ENCODE data around the gene C17orf114.
"Not testable (repeated sequence)": the region's sequence is repeated elsewhere in the genome, so short reads cannot be mapped to it uniquely, and the experiment has no call there.

Gene C17orf114

DNA sequence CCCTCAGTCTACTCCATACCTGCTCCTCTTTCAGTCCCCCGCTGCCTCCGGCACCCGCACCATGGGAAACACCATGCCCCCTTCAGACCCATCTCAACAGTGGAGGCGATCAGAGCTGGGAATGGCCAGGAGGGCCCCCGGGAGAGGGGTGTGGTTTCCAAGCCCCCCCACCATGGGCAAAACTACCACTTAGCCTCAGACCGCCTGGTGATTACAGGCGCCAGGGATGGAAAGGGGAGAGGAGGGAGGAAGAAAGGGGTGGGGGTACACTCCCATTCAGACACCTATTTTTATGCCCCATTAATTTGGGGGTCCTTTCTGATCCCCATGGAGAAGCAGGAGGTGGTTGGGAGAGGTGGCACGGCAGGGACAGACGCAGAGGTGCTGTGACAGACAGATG, at the start of gene C17orf114:
Gene C17orf114, minus strand, starts transcription at position 101 of the 400 bp plus-strand sequence.
- no peak for DNase-seq

DNA sequence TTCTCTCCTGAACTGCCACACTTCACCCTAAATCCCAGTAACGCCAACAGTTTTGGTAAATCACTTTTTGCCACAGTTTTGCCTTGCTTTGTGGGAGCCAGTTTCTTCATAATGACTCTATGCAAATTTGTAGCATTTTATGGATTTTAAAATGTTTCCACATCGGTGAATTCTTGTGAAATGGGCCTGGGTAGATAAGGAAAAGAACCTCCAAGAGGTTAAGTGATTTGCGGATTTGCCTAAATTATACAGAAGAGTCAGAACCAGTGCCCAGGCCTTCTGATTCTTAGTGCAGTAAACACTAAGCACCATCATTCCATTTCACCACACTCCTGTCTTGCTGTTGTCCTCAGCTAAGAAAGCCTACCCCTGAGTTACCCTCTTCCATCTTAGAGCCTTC, 49.0 kb upstream of the C17orf114 start:
- no peak for DNase-seq

DNA sequence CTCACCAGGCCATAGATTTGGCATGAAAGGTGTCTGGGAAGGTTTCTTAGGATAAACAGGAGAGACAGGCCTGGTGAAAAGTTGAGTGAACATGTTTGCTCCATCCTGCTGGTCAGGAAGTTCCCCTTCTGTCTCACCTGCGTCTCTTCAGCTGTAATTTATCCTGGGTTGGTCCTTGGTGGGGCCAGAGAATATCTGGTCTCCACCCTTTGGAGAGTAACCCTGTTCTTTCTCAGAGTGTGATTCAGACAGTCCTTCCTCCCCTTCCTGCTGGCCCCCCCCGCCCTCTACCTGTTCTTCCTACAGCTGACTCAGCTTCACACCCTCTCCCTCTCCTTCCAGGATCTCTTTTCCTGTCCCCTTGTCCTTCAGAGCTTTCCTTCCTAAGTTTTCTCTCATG, 48.1 kb upstream of the C17orf114 start:
- DNase-seq = no peak

DNA sequence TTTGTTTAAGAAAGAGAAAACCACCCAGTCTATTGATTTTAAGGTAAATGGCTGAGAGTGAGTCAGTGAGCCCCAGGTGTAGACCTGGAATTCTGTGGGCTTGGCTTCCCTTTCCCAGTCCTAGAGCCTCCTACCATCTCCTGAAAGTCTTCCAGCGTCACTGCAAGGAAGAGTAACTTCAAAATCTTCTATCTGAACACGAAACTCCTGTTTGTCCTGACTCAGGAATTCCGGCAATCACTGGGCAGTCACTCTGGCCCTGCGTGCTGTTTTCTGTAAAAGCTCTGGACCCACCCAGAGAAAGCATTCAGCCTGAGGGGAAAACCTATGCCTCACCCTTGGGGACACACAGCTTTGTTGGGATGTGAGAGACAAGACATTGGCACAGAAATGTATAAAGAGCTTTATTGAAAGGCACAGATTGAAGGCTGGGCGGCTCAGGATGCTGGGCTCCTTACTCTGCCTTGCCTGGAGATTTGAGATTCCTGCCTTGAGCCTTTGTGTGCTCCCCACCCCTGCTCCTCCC, 46.9 kb upstream of the C17orf114 start:
- DNase-seq = no peak

DNA sequence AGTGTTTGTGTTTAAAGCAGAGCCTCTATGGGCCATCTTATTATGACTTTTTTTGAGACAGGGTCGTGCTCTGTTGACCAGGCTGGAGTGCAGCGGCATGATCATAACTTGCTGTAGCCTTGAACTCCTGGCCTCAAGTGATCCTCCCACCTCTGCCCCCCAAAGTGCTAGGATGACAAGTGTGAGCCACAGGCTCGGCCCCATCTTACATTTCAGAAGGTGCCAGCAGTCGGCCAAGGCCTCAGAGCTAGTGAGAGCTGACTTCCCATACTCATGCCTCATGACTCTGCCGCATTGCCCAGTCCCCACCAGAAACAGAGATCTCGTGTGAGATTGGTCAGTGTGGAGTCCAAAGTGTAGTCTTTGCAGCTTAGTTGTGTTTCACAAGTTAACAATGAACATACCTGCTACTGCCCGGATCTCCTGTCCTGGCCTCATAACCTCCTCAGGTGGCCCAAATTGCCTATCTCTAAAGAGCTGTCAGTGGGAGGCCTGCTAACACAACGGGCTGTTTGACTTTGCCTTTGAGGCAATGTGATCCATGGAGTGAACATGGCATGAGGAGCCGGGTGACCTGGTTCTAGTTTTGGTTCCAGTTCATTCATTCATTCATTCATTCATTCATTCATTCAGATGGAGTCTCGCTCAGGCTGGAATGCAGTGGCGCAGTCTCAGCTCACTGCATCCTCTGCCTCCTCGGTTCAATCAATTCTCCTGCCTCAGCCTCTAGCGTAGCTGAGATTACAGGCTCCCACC, 44.7 kb upstream of the C17orf114 start:
- no peak for DNase-seq

DNA sequence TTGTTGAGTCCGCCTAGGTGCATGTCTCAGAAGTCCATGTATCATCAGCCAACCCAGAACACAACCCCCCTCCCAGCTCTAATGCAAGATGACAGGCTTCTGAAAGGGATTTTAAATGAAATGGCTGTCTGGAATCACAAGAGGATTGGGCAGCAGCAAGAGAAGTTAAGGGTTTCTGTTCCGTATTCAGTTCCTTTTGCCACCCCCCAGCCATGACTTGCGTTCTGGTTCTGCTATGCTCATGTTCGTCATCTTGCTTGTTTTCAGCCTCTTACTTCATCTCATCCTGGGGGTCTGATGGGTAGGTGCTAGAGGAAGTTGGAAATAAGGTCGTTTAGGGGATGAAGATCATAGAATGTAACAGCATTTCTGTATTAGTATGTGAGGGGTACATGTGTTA, 43.0 kb upstream of the C17orf114 start:
- DNase-seq = no peak

DNA sequence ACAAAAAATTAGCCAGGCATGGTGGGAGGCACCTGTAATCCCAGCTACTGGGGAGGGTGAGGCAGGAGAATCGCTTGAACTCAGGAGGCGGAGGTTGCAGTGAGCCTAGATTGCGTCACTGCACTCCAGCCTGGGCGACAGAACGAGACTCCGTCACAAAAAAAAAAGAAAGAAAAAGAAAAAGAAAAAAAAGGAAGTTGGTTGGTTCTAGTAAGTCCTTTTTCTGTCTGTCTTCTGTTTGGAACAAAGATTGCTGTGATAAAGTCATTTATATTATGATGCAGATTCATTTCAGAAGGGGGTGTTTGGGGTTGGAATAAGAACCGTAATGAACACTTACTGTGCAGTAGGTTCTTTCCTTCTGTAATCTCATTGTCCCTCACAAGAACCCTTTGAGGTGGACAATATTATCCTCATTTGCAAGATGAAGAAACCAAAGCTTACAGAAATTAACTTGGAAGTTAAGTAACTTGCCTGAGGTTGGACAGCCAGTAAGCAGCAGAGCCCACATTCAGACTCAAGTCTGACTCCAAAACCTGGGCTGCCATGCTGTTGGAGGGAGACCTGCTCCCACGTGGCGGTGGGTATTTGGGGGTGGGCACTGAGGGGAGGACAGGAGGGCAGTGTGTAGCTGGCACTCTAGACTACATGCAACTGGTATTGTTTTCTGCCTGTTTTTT, 41.3 kb upstream of the C17orf114 start:
- DNase-seq = no peak

DNA sequence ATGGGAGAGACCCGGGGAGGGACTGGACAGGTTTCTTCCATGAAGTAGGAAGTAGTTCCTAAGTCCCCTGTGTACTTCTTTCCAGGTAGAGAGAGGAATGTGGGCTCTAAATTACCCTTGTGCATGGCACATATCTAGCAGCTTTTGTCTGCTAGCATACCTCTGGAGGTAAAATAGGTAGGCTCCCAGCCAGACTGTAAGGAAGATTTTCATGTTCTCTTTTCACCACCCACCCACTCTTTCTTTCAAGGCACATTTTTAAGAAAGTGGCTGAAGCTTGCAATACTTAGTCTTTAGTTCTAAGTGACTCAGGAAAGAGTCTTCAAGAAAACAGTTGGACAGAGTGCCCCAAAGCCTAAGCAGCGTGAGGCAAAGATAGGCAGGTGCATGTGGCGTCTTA, 40.2 kb upstream of the C17orf114 start:
- no peak for DNase-seq

DNA sequence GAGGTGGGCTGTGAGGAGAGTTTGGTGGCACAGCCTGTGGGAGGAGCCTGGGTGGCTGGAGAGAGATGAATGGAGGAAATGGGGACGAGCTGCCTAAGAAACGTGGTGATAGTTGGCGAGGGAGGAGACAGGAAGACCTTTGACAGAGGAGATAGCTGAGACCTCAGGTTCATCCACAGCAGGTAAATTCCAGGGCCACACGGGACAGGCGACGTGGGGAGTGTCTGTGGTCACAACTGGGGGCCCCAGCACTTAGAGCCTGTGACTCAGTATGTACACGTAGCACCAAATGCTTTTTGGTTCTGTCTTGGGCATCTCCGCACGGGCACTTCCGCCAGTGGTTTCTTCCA, 38.7 kb upstream of the C17orf114 start:
- no peak for DNase-seq

DNA sequence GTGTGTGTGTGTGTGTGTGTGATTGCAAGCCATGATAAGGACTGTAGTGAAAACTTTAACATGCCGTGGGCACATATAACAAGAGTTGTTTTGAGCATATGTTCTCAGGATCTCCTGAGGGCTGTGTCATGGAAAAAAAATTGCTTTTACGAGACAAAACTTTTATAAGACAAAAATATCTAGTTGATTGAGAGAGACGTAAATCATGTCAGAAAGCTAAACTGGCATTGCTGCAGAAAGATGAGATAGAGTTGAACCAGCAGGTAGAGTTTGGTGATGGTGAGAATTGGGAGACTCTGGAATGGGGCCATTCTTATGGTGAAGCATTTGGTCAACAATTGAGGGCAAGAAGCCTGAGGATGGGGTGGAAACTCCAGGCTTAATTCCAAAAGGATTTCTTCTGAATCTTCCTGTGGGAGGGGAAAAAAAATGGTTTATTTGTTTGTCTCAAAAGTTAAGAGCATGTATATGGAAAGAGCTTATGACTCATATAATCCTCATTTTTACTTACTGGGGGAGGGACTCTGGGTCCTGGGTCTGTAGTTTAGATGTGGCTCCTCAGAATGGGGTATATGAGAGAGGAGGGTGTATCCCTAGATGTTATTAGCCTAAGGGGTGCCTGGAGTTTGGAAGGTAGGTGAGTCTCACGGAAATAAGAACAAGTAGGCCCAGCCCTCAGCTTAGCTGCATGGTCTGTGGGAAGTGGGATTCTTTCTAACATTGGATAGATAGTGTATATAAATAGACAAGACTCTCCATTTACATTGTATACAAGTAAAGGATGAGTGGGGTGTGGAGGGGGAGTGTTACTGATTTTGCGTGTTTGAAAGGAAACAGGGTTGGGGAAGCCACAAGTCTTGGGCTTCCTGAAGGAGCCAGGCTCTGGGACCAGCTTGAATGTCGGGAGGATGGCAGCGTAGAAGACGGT, 38.1 kb upstream of the C17orf114 start:
- DNase-seq = no peak

DNA sequence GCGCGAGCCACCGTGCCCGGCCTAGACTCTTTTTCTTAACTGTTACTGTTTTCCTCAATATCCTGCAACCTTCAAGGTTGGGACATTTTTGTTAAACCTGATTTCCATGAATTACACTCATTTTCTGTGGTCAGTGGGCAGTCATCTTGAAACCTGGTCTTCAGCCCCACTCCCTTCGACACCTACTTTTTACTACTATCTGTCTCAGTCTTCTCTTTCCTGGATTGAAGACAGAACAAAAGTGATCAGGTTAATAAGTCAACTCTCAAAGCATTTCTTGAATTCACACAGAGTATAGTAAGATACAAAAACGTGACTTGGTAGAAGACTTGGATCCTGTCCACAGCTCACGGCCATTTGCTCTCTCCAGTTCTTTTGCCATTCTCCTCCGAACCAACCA, 37.1 kb upstream of the C17orf114 start:
- no peak for DNase-seq

DNA sequence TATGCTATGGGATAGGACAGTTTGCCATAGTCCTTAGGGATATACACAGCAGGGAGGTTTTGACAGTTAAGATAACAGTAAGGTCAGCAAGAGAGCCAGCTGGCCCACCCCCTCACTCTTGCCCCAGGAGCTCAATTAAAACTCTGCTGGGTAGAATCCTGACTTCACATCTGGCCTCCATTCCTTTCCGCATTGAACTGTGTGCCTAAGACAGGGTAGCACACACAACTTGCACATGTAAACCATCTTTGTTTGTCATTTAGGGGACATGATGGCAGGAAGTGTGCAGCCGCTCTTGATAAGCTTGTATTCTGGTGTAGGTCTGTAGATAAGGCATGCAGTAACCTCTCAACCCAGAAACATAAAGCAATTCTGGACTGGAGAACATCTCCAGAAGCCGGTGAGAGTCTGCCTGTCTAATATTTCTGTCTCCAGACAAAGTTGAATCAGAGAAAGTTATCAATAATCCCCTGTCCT, 36.2 kb upstream of the C17orf114 start:
- DNase-seq = no peak

DNA sequence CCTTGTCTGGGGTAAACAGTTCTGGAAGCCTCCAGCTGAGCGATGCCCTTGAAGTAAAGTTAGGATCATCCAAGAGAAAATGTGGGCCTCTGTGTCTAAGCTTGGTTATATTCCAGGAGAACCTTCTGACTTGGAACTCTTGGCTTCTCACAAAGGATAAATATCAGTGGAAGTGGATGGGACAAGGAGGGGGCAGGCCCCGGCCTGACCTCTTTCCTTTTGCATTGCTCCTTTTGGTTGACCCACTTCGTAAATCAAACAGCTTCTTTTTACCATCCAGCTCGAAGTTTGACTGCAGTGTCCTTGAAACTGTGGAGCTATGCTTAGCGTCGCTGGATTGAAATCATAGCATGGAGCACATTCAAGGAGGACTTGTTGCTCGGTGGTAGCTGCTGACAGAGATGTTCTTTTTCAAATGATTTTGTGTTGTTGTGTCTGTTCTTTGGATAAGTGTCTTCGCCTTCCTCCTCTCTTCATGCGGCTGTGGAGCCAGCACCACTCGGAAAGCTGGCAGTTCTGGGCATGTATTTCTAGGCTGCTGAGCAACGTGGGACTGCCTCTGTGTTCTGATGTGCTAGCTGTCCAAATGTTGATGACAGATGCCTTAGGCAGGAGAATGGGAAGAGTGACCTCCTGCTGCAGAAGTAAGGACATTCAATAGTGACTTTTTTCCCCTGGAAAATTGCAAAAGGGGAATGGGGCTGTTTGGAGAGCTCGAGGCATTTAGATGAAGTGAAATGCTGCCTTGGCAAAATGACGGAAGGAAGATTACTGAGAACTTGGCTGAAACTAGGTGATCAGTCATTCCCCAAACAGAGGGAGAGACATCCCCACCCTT, 35.6 kb upstream of the C17orf114 start:
- no peak for DNase-seq

DNA sequence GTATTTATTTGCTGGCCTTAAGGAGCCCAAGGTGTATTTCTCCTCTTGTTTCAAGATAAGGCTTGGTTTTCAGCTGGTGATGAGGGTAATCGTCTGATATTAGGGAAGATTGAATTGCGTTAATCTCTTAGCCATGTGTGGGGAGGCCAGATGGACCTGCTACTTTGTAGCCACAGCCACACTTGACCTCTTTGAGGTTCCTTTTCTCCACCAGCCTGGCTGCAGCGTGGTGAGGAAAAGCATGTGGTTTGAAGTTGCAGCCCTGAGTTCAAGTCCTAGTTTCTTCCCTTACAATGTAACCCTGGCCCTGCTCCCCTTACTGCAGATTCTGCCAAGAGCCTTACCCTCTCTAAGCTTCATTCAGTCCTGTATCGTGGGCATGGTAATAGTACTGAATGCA, 34.1 kb upstream of the C17orf114 start:
- DNase-seq = no peak

DNA sequence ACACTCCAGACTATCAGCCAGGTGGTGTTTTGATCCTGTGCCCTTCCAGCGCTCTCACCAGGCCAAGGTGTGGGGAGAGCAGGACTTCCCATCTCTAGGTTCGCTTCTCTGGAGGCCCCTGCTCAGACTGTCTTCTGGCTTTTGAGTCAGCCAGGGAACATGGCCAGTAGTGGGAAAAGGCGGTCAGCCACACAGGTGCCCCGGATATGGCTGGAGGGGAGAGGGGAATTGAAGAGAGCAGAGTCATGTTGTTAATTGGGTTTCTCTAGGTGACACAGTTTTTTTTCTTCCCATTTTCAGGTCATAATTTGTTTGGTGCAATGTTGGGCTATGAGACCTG, 32.5 kb upstream of the C17orf114 start:
- no peak for DNase-seq

DNA sequence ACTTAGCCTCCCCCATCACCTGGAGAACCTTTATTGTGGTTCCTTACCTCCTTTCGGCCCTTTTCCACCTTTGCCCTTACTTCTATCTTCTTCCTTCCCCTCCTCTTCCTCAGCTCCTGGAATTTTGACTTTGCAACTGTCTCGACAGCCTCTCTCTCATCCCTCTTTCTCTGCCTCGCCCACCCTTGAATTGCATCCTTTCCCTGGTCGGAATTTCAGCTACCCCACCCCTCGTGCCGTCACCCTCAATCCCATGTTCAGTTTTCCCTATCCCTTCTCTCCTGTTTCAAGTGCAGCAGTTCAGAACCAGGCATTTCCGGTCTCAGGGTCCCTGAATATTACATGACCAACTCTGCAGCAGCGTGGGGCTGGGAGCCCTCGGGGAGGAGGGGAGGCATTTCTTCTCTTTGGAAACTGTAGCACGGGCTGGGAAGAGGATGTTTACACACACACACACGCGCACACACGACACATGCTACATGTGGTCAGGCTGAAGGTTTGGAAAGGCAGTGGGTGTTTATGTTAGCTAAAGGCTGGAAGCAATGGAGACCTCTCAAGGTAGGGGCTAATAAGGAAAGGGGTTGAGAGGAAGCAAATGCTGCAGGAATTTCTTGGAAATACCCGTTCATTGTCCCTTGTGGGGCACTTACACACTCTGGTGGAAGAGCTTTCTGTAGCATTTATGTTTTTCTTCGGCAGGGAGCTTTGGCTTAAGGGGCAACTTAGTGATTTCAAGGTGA, 32.0 kb upstream of the C17orf114 start:
- no peak for DNase-seq

DNA sequence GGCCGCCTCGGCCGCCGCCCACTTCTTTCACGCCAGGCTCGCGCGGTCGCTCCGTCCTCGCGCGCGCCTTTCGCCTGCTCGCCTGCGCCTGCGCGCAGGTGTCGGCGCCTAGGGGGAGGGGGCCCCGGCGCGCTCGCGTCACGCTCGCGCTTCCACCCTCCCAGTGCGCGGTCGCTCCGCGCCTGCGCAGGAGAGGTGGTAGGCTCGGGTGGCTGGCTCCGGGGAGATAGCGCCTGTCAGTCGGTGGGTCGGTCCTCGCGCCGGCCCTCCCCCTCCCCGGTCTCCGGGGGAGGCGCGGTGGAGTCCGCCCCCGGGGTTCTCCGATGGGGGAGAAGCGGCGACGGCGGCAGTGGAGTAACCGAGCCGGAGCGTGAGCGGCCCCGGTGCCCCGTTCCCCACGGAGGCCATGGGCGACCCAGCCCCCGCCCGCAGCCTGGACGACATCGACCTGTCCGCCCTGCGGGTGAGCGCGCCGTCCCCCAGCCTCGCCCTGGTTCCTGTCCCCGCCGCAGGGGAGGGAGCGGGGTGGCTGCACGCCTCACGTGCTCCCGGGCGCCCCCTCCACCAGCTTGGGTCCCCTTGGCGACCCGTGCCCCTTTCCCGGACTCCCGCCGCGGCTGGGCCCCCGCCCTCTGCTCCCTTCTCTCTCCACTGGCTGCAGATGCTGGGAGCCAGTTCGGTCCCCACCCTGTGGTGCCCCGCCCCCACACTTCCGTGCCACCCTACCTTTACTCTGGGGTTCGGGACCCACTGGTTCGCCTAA, 31.2 kb upstream of the C17orf114 start, which contains the start of gene MINK1:
Gene MINK1, plus strand, starts transcription at position 163 of the 763 bp plus-strand sequence. Its CDS starts 244 bp downstream, at position 407.
- peak; percentile 70 to 85 (median 75) for DNase-seq

DNA sequence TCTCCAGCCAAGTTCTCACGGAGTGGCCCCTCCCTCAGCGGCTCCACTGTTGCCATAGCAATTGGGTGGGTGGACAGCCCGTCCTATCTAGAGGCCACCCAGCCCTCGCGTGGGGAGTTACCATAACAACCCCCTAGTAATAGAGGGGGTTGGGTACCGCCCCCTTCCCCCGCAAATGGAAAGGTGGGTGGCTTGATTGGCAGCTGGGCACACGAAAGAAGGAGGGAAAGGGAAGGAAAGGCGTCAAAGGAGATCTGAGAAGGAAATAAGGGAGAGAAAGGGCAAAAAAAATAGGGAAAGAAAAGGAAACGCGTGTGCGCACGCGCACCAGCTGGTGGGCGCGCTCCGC, 30.7 kb upstream of the C17orf114 start:
- not testable (repeated sequence) for DNase-seq

DNA sequence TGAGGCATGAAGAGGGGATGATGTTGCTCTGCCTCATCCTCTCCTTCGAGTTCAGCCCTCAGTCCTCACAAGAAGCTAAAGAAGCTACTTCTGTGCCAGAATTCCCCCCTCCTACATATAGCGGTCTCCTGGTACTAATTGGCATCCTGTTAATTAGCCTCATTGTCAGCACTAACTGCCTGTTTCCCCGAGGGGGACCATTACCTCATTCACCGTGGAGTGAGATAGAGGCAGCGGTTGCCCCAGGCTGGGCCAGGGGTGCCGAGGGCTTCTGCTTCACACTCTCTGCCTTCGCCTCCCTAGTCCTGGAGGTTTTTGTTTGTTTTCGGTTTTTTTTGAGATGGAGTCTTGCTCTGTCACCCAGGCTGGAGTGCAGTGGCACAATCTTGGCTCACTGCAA, 25.3 kb upstream of the C17orf114 start:
- no peak for DNase-seq

DNA sequence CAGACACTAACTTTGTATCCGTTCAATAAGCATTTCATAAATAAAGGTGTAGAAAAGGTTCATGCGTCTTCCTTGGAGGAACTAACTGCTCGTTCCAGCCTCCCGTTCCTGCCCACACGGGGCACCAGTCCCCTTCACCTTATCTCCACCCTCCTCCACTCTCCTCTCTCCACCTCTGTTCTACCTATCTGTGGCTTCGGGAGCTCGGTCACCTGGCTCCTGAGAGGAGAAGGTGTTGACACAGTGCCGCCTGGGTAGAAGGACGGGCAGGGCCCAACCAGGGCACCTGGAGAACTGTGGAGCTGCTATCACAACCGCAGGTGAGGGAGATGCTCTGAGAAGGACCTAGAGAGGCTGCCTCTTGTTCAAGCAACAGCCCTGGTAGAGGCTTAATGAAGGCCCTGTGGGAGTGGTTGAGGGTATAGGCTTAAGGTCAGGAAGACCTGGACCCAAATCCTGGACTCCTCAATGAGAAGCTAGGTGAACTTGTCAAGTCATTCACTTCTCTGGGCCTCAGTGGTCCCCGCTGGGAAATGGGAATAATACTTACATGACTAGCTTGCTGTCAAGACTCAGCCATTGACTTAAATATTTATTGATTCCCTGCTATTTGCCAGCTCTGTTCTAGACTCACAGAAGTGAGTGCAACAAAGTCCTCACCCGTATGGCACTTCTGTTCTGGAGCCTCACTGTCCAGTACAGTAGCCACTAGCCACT, 21.4 kb upstream of the C17orf114 start:
- DNase-seq = no peak
